Activated CD4-positive, CD25-positive, alpha-beta regulatory T cell (primary cell): ENCODE measurements around the gene ZNF560.
A peak's percentile ranks its signal among the peaks of the same experiment; 100 is the strongest.

ENCODE experiments used
- DNase-seq, 4 experiments: peaks; one replicate each; lab custom pipeline; 2025; lab: John Stamatoyannopoulos, UW

The ZNF560 gene

DNA sequence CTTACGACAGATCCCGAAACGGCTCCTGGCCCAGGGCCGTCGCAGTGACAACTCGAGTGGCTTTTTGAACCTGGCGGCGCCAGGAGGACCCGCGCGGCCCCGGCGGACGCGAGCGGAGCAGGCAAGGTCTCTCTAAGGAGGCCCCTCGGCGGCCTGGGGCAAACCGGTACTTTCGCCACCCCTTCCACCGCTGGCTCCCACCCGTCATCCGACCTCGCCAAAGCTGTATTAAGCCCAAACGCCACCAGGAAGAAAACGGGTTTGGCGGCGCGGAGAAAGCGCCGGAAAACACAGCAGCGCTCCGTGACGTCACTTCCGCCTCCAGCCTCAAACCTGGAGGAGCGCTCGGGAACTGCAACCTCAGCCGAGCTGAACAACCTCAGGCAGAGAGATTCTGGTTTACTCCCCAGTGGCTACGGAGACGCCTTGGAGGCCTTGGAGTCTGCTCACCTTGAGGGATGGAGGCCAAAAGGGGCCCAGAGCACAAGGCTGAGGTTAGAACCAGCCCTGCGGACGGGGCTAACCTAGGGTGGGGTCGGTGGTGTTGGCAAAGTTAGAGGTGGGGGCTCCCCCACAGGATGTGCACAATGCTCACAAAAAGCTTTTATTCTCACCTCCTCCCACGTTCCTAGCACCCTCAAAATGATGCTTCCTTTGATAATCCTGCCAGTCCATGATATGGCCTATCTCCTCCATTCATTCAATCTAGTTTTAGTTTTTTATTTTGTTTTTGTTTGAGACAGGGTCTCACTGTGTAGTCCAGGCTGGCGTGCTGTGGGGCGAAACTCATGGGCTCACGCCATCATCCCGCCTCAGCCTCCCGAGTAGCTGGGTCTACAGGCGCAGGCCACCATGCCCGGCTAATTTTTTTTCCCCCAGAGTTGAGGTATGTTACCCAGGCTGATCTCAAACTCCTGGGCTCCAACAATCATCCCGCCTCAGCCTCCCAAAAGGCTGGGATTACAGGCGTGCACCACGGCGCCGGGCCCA lies 62.8 kb downstream of the ZNF560 start, which contains the start of gene ZNF266:
Gene ZNF266 (minus strand): TSS at position 295 of the 990 bp plus-strand sequence. CDS start 15,484 bp downstream, outside the sequence.
- DNase-seq = peak; percentile 80 to 83 (median 82)

DNA sequence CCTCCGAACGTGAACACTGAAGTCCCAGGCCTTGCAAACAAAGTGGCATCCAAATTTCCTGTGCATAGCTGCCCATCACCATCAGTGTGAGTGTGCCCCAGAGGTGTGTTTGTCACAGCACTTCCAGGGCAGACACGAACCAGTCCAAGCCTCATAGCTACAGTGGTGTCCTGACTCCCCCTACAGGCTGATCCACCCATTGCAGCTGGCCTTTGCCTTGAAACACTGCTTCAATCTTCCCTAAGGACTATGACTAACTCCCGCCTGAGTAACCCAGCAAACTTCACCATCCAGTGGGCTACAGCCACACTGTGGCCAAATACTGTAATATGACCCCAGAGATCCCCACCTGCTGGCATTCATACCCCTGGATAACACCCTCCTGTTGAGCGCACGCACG lies 66.9 kb downstream of the ZNF560 start:
- DNase-seq = peak in 2 of 4 experiments; percentile 3 to 4

DNA sequence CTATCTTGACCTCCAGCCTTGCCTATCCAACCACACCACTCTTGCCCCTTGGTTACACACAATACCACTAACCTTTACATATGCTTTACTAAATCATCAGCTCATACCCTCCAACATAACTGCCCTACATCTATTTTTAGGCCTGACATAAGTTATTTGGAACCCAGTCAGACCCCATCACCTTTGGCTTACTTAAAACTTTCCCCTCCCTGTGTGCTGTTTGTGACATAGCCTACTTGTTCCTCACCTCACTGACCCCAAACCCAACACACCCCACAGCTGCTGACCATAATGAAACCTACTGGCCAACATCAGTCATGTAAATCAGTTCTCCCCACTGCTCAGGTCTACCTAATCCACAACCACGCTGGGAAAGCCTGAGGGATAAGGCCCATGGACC lies 68.0 kb downstream of the ZNF560 start:
- DNase-seq = no peak

DNA sequence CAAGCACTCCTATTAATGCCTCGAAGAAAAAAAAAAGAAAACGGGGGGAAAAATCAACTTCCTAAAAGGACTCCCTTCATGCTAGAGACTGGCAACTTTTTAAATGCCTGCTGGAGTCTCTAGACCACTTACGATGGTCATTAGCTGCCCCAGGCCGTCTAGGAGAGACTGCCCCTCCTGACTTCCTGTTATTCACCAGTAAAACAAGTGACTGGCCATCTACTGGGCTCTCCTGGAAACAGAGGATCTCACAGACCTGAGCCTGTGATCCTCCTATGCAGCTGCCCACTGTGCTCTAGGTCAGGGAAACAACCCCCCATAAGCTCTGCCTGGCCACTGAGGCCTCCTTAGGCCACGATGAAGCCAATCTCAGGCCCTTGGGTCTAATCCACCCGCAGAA lies 70.5 kb downstream of the ZNF560 start:
- DNase-seq = no peak
